Right lobe of liver (tissue), 4 donors: Measurements from ENCODE around the gene PXDN.

ENCODE experiments used
- CTCF ChIP-seq, 4 donors: fragments of 200-600 bp in 3 of 4; fragments of 450-650 bp in 1 of 4; IDR thresholded peaks; one replicate each; pipeline versions ENCODE4 v1.5.1 to v1.8.0; 2016 to 2022; ENCODE audit warnings: antibody characterized with exemption in 4 of 4, mild to moderate bottlenecking in 2 of 4
- POLR2A ChIP-seq: fragments of 450-650 bp; IDR thresholded peaks from one replicate; pipeline ENCODE4 v1.6.1; 2017; ENCODE audit warnings: antibody characterized with exemption, mild to moderate bottlenecking
- donor health status: DM: no; HTN: no; CAD: no.
- donor health status: DM: no; HTN: no; CAD: no.
- donor health status: DM: no; HTN: yes; CAD: no.

- TF ChIP-seq POLR2A, result no peak
- no peak for TF ChIP-seq CTCF (IDR thresholded peaks at IDR 0.05)
These were observed 153.5 kb downstream of the PXDN start for GRCh38 chr2:1590596-1591460.
